DOHH2 (cell line): ENCODE measurements around the gene DAZAP1.
"Not testable (repeated sequence)": the region's sequence is repeated elsewhere in the genome, so short reads cannot be mapped to it uniquely, and the experiment has no call there.

Experiments used
- H3F3A ChIP-seq: fragments of 200-600 bp; sonication (generic), shearing (Covaris generic); 2 replicates; pipeline ENCODE4 v1.6.0; 2016; ENCODE audit warnings: antibody characterized with exemption, mild to moderate bottlenecking; ENCODE audit not compliant: control insufficient read depth, insufficient read depth
- H3K27ac ChIP-seq: fragments of 200-600 bp; sonication (generic); 2 replicates; pipeline ENCODE4 v1.5.1; 2014; ENCODE audit warnings: low read depth, mild to moderate bottlenecking, low read length, moderate library complexity
- H3K27me3 ChIP-seq: fragments of 200-600 bp; sonication (generic); 2 replicates; pipeline ENCODE4 v1.6.1; 2014; ENCODE audit warnings: mild to moderate bottlenecking, low read length, mixed read lengths; ENCODE audit not compliant: control insufficient read depth
- H3K36me3 ChIP-seq: fragments of 200-600 bp; sonication (generic); 2 replicates; pipeline ENCODE4 v1.6.1; 2014; ENCODE audit warnings: mild to moderate bottlenecking, low read length, moderate library complexity, mixed read lengths; ENCODE audit not compliant: control insufficient read depth
- H3K4me1 ChIP-seq: fragments of 200-600 bp; sonication (generic); 2 replicates; pipeline ENCODE4 v1.6.1; 2014; ENCODE audit warnings: mild to moderate bottlenecking, low read length, mixed read lengths; ENCODE audit not compliant: control insufficient read depth
- H3K4me2 ChIP-seq: fragments of 200-600 bp; sonication (generic); 2 replicates; pipeline ENCODE4 v1.6.0; 2014; ENCODE audit warnings: mild to moderate bottlenecking, low read length, moderate library complexity
- H3K4me3 ChIP-seq: fragments of 200-600 bp; sonication (generic); 2 replicates; pipeline ENCODE4 v1.5.1; 2014; ENCODE audit warnings: mild to moderate bottlenecking, low read length, mixed read lengths
- H3K79me2 ChIP-seq: fragments of 200-600 bp; sonication (generic); 2 replicates; pipeline ENCODE4 v1.6.1; 2014; ENCODE audit warnings: mild to moderate bottlenecking, low read length, mixed read lengths; ENCODE audit not compliant: control insufficient read depth
- H3K9me2 ChIP-seq: fragments of 200-600 bp; sonication (generic); replicated peaks from 2 replicates; pipeline ENCODE4 v1.6.1; 2014; ENCODE audit warnings: mild to moderate bottlenecking, low read length, mixed read lengths; ENCODE audit not compliant: control insufficient read depth
- H3K9me3 ChIP-seq: fragments of 200-600 bp; sonication (generic); 2 replicates; pipeline ENCODE4 v1.6.1; 2014; ENCODE audit warnings: antibody characterized with exemption, low read length, mixed read lengths; ENCODE audit not compliant: control insufficient read depth, insufficient read depth
- H4K20me1 ChIP-seq: fragments of 200-600 bp; sonication (generic); 2 replicates; pipeline ENCODE4 v1.6.0; 2014; ENCODE audit warnings: low read depth, mild to moderate bottlenecking, antibody characterized with exemption, low read length, moderate library complexity; ENCODE audit not compliant: control insufficient read depth, insufficient read depth
- EZH2phosphoT487 ChIP-seq: fragments of 200-600 bp; sonication (generic); IDR thresholded peaks from 2 replicates; pipeline ENCODE4 v1.6.1; 2017; ENCODE audit warnings: borderline replicate concordance, mild to moderate bottlenecking, antibody characterized with exemption, low read length, moderate library complexity, mixed read lengths
- TF ChIP-seq, protein P1 (sequence below): fragments of 200-600 bp; sonication (generic); IDR thresholded peaks from one replicate; pipeline ENCODE4 v1.5.1; 2014; ENCODE audit warnings: antibody characterized with exemption, mild to moderate bottlenecking, low read depth, low read length; ENCODE audit not compliant: poor library complexity, severe bottlenecking

DAZAP1 gene

DNA sequence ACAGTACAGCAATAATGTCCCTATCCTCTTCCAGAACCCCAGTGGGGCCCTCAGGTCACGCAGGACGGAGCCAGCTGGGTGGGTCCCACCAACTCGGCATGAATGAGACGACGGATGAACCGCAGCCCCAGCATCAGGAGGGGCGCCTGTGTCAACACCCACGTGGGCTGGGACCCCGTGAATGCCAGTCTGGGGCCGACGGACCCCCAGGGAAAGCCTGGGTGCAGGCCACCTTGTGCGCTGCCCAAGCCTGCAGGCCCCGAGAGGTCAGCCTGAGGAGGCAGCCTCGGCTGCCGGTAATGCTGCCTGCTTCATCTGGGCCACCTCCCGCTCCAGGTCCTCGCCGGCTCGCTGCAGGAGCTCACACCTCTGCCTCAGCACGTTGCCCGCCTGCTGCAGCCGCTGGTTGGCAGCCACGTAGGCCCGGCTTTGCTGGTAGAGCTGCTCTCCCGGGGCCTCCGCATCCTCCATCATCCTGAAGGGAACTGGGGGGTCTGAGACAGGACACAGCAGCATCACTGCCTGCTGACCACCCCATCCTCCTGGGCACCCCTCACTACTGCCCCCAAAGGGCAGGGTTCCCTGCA is 67.5 kb downstream of the DAZAP1 start:
- H4K20me1 ChIP-seq, result peaks cover 19% of the 10 kb centered on the region; the same call in 1 of the 2 replicates

DNA sequence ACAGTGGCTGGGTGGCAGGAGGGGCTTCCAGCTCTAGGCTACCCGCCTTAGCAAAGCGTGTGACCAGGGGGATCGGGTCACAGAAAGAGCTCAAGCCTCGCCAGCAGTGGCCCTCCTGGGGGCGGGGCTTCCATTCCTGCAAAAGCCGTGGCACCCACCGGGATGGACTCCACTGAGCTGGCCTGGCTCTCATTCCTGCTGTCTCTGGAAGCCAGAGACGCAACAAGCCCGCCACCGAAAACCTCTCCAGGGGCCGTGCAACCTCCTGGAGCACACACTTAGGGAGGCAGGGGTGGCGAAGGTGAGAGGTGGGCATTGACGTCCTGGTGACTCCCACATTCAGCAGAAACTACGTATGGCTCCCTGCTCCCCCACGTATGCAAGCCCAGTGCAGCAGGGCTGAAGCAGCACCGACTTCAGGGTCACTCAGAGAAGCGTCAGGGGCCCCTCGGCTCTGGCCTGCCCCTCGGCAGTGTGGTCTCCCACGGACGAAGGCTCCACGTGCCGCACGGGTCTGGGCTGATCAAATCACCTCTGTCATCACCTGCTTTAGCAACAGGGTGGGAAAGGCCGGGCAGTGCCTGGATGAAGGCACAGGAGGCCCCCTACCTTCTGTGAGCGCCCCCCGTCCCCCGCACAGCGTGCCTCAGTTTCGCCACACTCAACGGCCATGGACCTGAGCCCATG is 68.5 kb downstream of the DAZAP1 start:
- Histone ChIP-seq H3K9me3 (no peaks in the 10 kb centered on the region), H3K27ac (no peak overlapping the region), H3K9me2 (no peaks in the 10 kb centered on the region), H3K4me3 (no peak overlapping the region), H3K27me3 (peaks cover 15% of the 10 kb centered on the region), H3K36me3 (peaks cover 9% of the 10 kb centered on the region), H3K4me2 (no peak overlapping the region), H3K79me2 (peaks cover 28% of the 10 kb centered on the region), H3K4me1 (peaks cover 29% of the 10 kb centered on the region), H3F3A (0 out of 2 replicates have a peak, but pooled peaks cover 6% of the 10 kb centered on the region), H4K20me1 (peaks cover 17% of the 10 kb centered on the region; the same call in 1 of the 2 replicates)
- TF ChIP-seq, protein P1, sequence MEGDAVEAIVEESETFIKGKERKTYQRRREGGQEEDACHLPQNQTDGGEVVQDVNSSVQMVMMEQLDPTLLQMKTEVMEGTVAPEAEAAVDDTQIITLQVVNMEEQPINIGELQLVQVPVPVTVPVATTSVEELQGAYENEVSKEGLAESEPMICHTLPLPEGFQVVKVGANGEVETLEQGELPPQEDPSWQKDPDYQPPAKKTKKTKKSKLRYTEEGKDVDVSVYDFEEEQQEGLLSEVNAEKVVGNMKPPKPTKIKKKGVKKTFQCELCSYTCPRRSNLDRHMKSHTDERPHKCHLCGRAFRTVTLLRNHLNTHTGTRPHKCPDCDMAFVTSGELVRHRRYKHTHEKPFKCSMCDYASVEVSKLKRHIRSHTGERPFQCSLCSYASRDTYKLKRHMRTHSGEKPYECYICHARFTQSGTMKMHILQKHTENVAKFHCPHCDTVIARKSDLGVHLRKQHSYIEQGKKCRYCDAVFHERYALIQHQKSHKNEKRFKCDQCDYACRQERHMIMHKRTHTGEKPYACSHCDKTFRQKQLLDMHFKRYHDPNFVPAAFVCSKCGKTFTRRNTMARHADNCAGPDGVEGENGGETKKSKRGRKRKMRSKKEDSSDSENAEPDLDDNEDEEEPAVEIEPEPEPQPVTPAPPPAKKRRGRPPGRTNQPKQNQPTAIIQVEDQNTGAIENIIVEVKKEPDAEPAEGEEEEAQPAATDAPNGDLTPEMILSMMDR, result no peak
- TF ChIP-seq EZH2phosphoT487, result no peak

More for the DNA sequence above, 67.5 kb downstream of the DAZAP1 start:
- Histone ChIP-seq H3K27me3 (peaks cover 26% of the 10 kb centered on the region), H3K79me2 (peaks cover 28% of the 10 kb centered on the region), H3K4me2 (no peak overlapping the region), H3F3A (0 out of 2 replicates have a peak, but pooled peaks cover 4% of the 10 kb centered on the region), H3K4me3 (no peak overlapping the region), H3K36me3 (peaks cover 9% of the 10 kb centered on the region), H3K27ac (no peak overlapping the region), H3K4me1 (peaks cover 37% of the 10 kb centered on the region), H3K9me2 (no peaks in the 10 kb centered on the region), H3K9me3 (no peaks in the 10 kb centered on the region)
- TF ChIP-seq EZH2phosphoT487, result no peak
- TF ChIP-seq, protein P1, result no peak

GRCh38 chr19:1477056-1477455 is 69.7 kb downstream of the DAZAP1 start:
- H4K20me1 ChIP-seq, H3K9me2 ChIP-seq, H3K27me3 ChIP-seq, H3F3A ChIP-seq, H3K36me3 ChIP-seq, H3K9me3 ChIP-seq, H3K27ac ChIP-seq, H3K4me3 ChIP-seq: not testable (repeated sequence)
- peaks cover 28% of the 10 kb centered on the region for H3K79me2 ChIP-seq
- peaks cover 18% of the 10 kb centered on the region for H3K4me1 ChIP-seq
- H3K4me2 ChIP-seq, result peak overlapping the region; percentile 7; the same call in 1 of the 2 replicates
